Measurements from ENCODE around the gene CRACR2B. TPM values are rescaled to one million over a fixed set of nuclear protein-coding genes. Genes with fewer than 3 reads are reported as not detected.

Gene CRACR2B
- total RNA-seq, 1 experiment from 2014 or later, result 225 TPM

- DNase-seq (ENCODE audit: low spot score), result peak; percentile 25
These were observed 1.5 kb upstream of the CRACR2B start for GRCh38 chr11:826227-826621.

GRCh38 chr11:826836-827145 lies 928 bp upstream of the CRACR2B start:
- DNase-seq (ENCODE audit: low spot score), result no peak

DNA sequence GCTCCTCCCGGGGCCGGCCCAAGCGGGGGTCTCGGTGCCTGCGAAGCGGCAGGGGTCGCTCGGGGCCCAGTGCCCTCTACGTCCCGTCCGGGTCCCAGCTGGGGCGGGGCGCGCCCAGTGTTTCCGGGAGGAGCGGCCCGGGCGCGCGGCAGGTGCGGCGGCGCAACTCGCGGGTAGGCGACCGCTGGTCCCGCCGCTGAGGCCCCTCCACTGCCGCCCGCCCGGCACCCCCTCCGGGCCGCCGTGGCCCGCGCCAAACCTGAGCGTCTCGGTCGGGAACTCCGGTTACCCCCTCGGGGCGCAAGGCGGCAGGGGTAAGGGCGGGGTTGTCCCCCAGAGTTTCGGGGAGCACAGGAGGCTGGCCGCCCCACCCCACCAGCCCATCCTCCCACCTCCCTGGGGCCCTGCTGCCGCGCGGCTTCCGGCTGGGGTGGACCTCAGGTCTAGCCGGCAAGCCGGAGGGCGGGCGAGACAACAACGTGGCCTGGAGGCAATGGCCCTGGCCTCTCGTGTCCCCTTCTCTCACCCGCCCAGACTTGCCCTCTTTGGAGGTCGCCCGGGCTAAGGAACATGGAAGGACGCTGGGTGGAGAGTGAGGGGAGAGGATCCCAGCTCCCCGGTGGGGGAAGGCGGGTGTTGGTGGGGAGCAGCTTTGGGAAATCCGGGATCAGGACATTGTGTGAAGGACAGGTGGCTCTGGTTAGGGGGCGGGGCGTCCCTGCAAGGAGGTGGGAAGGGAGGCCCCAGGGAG lies 398 bp upstream of the CRACR2B start:
- DNase-seq (ENCODE audit: low spot score), result peak; percentile 91

DNA sequence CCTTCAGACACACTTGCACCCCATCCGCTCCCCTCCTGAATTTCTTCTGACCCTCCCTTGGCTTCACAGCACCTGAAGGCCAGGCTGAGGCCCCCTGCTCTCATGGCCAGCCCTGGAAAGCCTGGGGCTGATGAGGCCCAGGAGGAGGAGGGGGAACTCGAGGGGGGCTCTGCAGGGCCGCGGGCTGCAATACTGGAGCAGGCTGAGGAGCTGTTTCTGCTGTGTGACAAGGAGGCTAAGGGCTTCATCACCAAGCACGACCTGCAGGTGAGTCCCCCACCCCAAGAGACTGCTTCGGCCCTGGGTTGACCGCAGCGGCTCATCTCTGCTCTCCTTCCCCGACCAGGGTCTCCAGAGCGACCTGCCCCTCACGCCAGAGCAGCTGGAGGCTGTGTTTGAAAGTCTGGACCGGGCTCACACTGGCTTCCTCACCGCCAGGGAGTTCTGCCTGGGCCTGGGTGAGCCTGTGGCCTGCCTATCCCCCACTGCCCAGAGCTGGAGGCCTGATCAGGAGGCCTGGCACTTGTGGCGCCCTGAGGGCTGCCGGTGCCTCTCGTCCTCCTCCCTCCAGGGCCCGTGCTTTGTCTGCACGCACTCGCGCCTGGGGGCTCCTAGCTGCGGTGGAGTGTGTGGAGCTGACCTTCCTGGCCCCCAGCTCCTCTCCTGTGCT lies 922 bp downstream of the CRACR2B start:
- DNase-seq (ENCODE audit: low spot score), result no peak

GRCh38 chr11:829176-829846 lies 1.6 kb downstream of the CRACR2B start:
- peak; percentile 64 for DNase-seq (ENCODE audit: low spot score)

DNA sequence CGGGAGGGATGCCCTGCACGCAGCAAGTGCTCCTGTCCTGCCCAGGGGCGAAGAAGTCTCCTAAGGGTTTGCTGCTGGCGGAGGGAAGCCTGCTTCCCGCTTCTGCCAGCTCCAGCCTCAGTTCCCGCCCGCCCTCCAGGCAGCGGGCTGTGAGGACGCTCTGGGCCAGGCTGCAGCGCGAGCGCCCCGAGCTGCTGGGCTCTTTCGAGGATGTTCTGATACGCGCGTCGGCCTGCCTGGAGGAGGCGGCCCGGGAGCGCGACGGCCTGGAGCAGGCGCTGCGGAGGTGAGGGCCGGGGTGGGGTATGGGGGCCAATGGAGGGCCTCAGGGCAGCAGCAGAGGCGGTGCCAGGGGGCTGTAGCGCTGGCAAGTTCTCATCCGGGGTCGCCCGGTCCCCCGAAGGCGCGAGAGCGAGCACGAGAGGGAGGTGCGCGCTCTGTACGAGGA lies 2.2 kb downstream of the CRACR2B start:
- DNase-seq (ENCODE audit: low spot score), result peak; percentile 58

DNA sequence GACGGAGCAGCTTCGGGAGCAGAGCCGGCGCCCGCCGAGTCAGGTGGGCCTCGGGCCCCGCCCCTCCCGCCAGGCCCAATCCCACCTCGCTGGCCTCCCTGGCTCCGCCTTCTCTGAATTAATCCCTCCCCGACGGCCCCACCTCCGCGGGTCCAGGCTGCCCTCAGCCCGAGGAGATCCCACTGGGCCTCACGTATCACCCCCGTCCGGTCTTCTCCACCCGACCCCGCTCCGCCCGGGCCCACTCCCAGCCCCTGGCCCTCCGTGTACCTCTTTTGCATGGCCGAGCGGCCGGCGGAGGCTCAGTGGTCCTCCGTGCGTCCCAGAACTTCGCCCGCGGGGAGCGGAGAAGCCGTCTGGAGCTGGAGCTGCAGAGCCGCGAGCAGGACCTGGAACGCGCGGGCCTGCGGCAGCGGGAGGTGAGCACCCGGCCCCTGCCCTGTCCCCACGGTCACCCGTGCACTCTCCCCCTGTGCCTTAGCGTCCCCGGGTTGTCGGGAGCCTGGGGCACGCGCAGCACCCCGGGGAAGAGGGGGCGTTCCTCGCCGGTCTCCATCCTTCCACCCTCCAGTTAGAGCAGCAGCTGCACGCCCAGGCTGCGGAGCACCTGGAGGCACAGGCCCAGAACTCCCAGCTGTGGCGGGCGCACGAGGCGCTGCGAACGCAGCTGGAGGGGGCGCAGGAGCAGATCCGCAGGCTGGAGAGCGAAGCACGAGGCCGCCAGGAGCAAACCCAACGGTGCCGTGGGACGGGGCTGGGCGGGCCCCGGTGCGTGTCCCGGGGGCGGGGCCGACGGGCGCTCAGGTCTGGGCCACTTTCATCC lies 2.8 kb downstream of the CRACR2B start:
- peak; percentile 95 for DNase-seq (ENCODE audit: low spot score)

DNA sequence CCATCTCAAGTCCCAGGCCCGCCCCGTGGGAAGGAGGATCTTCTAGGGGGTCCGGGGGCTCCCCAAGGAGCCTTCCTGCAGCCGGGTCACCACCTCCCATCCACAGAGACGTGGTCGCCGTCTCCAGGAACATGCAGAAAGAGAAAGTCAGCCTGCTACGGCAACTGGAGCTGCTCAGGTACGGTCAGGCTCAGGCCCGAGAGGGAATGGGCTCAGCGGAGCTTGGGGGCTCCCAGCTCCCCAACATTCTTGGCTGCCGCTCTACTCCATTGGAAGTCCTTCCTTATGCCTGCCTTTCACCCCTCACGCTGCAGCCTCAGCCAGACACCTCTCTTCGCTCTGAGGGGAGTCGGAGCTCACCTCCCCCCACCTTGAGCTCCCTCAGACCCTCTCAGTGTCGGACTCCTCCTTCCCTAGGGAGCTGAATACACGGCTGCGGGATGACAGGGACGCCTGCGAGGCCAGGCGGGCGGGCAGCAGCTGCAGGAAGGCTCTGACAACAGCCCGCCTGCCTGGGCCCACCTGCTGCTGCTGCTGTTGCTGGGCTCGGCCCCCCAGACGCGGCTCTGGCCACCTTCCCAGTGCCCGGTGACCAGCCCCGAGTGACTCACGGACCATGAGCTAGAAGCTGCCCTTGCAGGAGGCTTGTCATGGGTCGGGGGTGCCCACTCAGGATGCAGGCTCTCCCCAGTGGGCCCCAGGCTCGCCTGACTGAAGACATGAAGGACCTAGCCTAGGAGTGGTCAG lies 3.6 kb downstream of the CRACR2B start:
- peak; percentile 30 for DNase-seq (ENCODE audit: low spot score)

GRCh38 chr11:831961-832528 lies 4.3 kb downstream of the CRACR2B start:
- no peak for DNase-seq (ENCODE audit: low spot score)

DNA sequence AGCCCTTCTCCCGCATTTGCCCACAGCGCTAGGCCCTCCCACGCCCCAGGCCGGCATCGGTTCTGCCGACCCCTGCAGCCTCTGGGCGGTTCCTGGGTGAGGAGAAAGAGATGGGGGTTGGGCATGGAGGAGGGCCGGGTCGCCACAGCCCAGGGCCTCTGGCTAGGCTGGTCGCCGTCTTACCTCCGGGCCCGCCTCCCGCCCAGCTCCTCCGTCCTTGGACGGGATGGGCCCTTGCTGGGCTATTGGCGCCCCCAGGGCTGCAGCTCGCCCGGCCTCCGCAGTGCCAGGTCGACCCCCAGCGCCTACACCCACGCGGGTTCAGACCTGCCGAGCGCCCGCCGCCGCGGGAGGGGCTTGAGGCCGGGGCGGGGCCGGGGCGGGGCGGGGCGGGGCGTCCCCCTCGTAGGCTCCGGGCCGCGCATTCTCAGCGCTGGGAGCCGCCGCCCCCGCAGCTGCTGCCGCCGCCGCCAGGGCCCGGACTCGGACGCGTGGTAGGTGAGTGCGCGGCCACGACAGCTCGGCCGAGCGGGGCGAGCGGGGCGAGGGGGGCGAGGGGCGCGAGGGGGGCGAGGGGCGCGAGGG lies 4.9 kb downstream of the CRACR2B start, which contains the start of gene CD151:
CD151 (plus strand) TSS at position 424 of the 585 bp plus-strand sequence. CDS start 3,118 bp downstream, outside the sequence.
- DNase-seq (ENCODE audit: low spot score), result peak; percentile 72

DNA sequence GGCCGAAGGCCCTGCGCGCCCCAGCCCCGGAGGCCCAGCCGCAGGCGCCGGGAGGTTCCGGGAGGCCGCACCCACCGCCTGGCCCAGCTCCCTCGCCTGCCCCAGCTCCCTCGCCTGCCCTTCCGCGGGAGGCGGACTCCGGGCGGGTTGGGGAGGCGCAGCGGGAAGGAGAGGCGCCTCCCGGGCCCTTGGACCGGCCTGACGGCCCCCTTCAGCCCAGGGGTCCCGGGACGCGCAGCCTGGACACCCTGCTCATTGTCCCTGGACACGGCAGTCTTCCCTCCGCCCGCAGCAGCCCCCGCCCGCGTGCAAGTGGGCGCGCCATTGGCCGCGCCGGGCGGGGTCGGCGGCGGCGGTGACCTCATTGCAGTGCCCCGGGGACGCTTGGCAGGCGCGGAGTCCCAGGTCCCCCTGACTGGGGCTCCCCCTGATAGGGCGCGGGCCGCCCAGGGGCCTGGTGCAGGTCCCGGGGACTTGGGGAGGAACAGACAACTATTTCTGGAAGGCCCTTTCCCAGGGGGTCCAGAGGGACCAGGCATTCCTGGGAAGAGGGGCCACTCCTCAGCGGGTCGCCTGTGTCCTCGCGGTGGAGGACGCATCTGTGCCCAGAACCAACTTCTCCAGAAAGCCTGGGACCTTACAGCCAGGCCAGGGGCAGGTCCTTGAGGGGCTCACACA lies 5.5 kb downstream of the CRACR2B start:
- peak; percentile 62 for DNase-seq (ENCODE audit: low spot score)

DNA sequence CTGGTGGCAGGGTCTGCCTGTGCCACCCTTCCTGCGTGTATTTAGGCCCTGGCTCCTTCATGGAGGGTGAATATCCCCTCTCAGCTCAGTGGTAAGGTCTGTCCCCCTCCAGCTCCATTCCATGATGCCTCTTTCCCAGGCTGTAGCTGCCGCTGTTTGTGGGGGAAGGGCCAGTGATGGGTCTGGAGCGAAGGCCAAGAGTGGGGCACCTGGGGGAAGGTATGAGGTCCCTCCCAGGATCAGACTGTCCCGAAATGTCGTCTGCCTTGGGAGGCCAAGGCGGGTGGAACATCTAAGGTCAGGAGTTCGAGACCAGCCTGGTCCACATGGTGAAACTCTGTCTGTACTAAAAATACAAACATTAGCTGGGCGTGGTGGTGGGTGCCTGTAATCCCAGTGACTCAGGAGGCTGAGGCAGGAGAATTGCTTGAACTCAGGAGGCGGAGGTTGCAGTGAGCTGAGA lies 6.2 kb downstream of the CRACR2B start:
- DNase-seq (ENCODE audit: low spot score), result peak; percentile 57

- DNase-seq (ENCODE audit: low spot score), result peak; percentile 91
These were observed 6.9 kb downstream of the CRACR2B start for GRCh38 chr11:834371-835316.

GRCh38 chr11:836274-836673 lies 8.6 kb downstream of the CRACR2B start:
- no peak for DNase-seq (ENCODE audit: low spot score)

DNA sequence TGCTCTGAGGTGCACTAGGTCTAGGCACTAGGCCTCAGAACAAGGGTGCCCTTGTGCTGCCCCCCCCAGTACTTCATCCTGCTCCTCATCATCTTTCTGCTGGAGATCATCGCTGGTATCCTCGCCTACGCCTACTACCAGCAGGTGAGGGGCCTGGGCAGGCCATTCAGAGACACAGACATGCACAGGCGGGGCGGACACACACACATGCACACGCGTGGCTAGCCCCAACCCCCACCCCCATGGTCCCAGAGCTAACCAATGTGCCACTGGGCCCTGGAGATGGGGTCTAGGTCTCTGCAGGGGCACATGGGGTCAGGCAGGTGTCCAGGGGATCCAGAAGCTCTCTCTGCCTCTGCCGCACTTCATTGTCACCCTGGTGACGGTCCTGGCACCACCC lies 9.0 kb downstream of the CRACR2B start:
- no peak for DNase-seq (ENCODE audit: low spot score)

DNA sequence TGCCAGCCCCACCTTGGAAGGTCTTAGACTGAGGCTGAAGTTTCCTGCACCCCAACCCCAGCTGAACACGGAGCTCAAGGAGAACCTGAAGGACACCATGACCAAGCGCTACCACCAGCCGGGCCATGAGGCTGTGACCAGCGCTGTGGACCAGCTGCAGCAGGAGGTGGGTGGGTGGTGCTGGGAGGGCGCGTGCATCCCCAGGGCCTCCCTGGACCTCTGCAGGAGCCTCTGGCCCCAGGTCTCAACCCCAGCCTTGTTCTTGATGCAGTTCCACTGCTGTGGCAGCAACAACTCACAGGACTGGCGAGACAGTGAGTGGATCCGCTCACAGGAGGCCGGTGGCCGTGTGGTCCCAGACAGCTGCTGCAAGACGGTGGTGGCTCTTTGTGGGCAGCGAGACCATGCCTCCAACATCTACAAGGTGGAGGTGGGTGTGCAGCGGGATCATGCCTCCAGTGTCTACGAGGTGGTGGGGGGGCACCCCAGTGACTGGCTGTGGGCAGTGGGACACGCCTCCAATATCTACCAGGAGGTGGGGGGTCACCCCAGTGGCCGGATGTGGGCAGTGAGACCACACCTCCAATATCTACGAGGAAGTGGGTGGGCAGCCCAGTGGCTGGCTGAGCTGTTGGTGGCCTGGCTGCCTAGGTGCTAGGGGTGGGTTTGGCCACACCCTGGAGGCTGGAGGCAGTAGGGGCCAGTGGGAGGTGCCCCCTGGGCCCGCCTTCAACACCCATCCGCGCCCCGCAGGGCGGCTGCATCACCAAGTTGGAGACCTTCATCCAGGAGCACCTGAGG lies 9.7 kb downstream of the CRACR2B start:
- peak; percentile 23 for DNase-seq (ENCODE audit: low spot score)

GRCh38 chr11:837990-838307 lies 10.2 kb downstream of the CRACR2B start:
- DNase-seq (ENCODE audit: low spot score), result peak; percentile 23
